IPS-18a (cell line): ENCODE measurements around the gene KCTD11.
A peak's percentile ranks its signal among the peaks of the same experiment; 100 is the strongest.

Experiments used
- H3K27ac ChIP-seq: one replicate; pipeline ENCODE4 v1.5.1; 2013; ENCODE audit warnings: low read length
- H3K27me3 ChIP-seq: one replicate; pipeline ENCODE4 v1.6.1; 2013; ENCODE audit warnings: mild to moderate bottlenecking, low read length; ENCODE audit not compliant: control insufficient read depth, insufficient read depth
- H3K36me3 ChIP-seq: one replicate; pipeline ENCODE4 v1.6.1; 2013; ENCODE audit warnings: low read depth, low read length; ENCODE audit not compliant: control insufficient read depth
- H3K4me1 ChIP-seq: one replicate; pipeline ENCODE4 v1.6.1; 2013; ENCODE audit warnings: low read depth, low read length; ENCODE audit not compliant: control insufficient read depth
- H3K4me3 ChIP-seq: one replicate; pipeline ENCODE4 v1.5.1; 2013; ENCODE audit warnings: low read length
- H3K9ac ChIP-seq: one replicate; pipeline ENCODE4 v1.6.1; 2013; ENCODE audit warnings: mild to moderate bottlenecking, low read length, moderate library complexity
- H3K9me3 ChIP-seq: one replicate; pipeline ENCODE4 v1.6.1; 2013; ENCODE audit warnings: low read depth, low read length; ENCODE audit not compliant: control insufficient read depth

The KCTD11 gene

DNA sequence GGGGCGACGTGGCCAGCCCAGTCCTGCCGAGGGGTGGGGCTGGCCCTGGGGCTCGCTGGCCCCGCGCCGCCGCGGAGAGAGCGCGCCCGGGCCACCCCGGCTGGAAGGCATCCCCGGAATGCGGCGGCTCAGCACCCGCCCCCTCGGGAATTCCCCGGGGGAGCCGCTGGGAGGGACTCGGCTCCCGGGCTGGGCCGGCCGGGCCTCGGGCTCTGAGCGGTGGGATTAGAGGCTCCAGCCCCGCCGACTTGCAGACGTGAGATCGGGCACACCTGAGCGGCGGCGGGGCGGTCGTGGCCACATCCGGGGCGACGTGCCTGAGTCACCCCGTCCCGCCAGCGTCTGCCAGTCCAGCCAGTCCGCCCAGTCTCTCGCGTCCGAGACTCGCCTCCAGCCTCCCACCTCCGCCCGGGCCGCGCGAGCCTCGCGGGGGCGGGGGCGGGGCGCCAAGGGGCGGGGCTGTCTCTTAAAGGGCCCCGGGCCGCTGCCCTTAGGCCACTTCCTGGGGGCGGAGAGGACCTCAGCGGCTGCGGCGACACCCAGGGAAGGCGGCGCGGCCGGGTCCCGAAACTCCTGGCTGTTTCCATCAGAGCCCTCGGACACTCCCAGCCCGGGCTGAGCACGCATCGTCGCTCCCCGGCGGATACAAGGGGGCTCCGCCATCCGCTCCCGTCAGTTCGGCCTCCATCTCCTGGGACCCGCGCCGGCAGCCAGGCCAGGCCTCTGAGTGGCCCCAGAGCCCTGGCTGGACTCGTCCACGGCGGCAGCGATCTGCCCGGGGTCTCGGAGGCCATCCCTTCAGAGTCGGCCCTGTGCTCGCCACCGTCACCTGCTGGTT, at the start of gene KCTD11:
Gene KCTD11 (plus strand): TSS at position 498 of the 838 bp plus-strand sequence.
- peak within 1 kb of the TSS; percentile 74 for H3K4me3 ChIP-seq
- H3K27me3 ChIP-seq, result peaks cover 5% of the 10 kb centered on the region
- H3K9ac ChIP-seq, result peak within 1 kb of the TSS; percentile 66
- H3K36me3 ChIP-seq, result no peaks in the 10 kb centered on the region
- peaks cover 16% of the 10 kb centered on the region for H3K4me1 ChIP-seq
- H3K9me3 ChIP-seq, result no peaks in the 10 kb centered on the region
- H3K27ac ChIP-seq, result no peak within 1 kb of the TSS

DNA sequence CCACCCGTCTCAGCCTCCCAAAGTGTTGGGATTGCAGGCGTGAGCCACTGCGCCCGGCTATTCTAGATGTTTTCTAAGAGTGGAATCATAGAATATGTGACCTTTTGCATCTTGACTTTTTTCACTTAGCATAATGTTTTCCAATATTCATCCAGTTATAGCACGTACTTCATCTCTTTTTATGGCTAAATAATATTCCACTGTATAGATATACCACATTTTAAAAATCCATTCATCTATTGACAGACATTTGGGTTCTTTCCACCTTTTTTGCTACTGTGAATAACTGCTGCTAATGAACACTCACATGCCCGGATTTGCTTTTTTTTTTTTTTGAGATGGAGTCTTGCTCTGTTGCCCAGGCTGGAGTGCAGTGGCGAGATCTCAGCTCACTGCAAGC, 47.8 kb upstream of the KCTD11 start:
- Histone ChIP-seq H3K36me3 (peaks cover under 1% of the 10 kb centered on the region), H3K9ac (no peak overlapping the region), H3K9me3 (no peaks in the 10 kb centered on the region), H3K27ac (no peak overlapping the region), H3K27me3 (no peaks in the 10 kb centered on the region), H3K4me1 (no peaks in the 10 kb centered on the region), H3K4me3 (no peak overlapping the region)

DNA sequence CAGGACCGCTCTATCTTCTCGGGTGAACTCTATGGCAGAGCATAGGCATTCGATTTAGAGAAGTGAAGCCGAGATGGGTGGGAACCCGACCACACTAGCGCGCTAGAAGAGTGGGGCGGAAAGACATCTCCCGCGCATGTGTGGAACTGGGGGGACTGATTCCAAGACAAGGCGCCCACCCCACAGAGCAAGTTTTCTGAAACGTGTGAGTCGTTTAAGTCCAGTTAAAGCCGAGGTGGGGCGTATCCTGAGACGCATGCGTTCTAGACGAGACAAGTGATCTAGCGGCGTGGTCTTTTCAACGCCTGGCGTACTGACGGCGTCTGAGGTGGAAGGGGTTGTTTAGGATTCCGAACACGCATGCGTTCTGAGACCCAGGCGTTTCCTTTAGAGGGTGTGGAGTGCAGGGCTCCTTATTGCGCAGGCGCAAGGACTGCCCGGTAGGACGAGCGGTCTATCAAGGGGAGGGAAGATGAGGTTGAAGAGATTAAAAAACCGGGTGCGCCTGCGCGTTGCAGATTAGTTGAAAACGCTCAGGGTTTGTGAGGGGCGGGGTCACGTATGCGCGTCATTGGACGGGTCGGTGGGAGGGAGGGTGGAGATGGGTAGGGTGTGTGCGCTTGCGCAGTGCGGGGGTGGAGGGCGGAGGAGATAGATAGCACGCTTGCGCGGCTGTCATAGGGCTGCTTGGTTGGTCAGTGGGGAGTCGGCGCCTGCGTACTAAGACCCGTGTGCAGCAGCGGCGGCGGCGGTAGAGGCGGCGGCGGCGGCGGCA, 44.9 kb upstream of the KCTD11 start, which contains the start of gene EIF5A:
Gene EIF5A (plus strand): TSS at position 718 of the 775 bp plus-strand sequence. CDS start 2,008 bp downstream, outside the sequence.
- Histone ChIP-seq H3K27ac (peak within 1 kb of the TSS; percentile 91), H3K4me3 (peak within 1 kb of the TSS; percentile 94), H3K27me3 (no peaks in the 10 kb centered on the region), H3K36me3 (peaks cover 27% of the 10 kb centered on the region), H3K9ac (peak within 1 kb of the TSS; percentile 100), H3K4me1 (no peaks in the 10 kb centered on the region), H3K9me3 (no peaks in the 10 kb centered on the region)

DNA sequence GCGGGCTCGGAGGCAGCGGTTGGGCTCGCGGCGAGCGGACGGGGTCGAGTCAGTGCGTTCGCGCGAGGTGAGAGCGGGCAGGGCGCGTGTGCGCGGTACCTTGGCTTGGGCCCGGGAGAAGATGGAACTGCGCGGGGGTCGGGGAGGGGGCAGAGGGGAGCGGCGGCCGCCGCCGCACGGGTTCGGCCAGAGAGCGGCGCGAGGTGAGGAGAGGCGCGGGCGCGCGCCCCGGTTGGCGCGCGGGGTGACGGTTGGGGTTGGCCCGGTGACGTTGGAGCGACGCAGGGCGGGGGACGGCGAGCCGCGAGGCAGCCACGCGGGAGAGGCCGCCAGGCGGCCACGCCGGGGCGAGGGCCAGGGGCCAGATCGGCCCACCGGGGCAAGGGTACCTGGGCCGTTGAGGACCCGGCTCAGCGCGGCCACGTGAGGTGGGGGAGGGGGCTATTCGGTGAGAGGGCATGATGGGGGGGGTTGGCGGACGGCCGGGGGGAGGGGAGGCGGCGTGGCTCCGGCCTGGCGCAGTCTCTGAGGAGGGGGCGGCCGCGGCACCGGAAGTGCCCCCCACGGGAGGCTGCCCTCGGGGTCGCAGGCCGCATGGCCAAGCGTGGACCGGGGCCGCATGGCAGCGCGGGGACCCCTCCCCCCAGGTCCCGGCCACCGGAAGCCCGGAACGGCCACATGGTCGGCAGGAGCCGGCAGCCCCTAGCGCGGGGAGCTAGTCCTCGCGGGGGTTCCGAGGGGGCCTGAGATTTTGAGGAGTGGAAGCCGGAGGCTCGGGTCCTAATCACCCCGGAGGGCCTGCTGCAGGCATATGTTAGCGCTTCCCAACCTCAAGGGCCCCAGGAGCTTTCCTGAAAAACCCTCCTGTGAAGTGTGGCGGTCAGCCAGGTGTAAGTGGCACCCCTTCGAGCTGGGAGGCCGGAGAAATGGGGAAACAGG, 44.0 kb upstream of the KCTD11 start:
- H3K4me3 ChIP-seq, result peak overlapping the region; percentile 94
- H3K27ac ChIP-seq, result peak overlapping the region; percentile 91
- no peaks in the 10 kb centered on the region for H3K4me1 ChIP-seq

DNA sequence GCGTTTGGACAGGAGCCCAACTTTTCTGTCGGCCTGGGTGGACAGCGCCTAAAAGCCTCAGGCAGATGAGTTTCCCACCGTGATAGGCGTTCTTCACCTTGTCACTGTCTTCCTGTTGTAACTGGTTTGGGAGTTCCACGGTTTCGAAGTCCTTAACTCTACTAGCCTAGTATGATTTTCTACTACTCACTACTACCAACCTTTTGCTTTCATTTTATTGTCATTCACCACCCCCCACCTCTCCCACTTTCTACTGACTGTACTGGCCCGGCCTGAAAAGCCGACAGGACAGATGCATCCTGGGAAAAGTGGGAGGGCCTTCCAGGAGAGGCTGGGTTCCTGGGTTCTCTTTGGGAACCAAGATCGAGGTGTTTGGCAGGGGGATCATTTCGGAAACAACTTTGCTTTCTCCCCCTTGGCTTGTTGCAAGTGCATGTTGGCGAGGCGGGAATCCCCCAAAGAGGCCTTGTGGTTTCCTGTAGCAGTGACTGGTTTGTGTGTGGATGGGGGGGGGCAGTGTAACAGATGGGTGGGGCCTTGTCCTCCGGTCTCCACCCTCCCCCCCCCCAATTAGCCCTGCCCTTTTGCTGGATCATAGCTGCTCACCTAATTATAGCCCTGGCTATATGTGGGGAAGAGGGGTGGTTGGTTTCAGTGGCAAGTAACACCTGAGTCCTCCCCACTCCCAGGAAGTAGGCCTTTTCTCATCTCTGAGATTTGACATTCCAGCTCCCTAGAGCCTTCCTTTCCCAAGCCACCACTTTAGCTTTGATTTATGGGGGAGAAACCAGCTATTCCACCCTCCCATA, 43.1 kb upstream of the KCTD11 start:
- Histone ChIP-seq H3K36me3 (peaks cover 44% of the 10 kb centered on the region), H3K27me3 (no peaks in the 10 kb centered on the region), H3K4me1 (peaks cover 2% of the 10 kb centered on the region), H3K9ac (peak overlapping the region; percentile 100), H3K27ac (peak overlapping the region; percentile 91), H3K9me3 (no peaks in the 10 kb centered on the region), H3K4me3 (peak overlapping the region; percentile 94)

More for the DNA sequence above, 44.0 kb upstream of the KCTD11 start:
- Histone ChIP-seq H3K9me3 (no peaks in the 10 kb centered on the region), H3K9ac (peak overlapping the region; percentile 100), H3K36me3 (peaks cover 36% of the 10 kb centered on the region), H3K27me3 (no peaks in the 10 kb centered on the region)

DNA sequence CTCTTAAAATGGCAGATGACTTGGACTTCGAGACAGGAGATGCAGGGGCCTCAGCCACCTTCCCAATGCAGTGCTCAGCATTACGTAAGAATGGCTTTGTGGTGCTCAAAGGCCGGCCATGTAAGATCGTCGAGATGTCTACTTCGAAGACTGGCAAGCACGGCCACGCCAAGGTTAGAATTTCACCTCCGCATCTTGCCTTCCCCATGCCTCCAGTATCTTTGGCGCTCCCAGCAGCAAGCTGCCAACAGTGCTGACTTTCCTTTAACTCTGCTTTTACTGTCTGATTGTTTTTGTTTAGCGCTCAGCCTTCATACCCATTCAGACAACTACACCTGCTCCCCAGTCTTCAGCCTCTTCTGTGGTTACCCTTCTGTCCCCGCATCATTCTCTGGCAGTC, 42.3 kb upstream of the KCTD11 start:
- Histone ChIP-seq H3K9ac (no peak overlapping the region), H3K9me3 (no peaks in the 10 kb centered on the region), H3K36me3 (peaks cover 47% of the 10 kb centered on the region), H3K4me3 (peak overlapping the region; percentile 94), H3K4me1 (peaks cover 8% of the 10 kb centered on the region), H3K27ac (no peak overlapping the region), H3K27me3 (no peaks in the 10 kb centered on the region)

DNA sequence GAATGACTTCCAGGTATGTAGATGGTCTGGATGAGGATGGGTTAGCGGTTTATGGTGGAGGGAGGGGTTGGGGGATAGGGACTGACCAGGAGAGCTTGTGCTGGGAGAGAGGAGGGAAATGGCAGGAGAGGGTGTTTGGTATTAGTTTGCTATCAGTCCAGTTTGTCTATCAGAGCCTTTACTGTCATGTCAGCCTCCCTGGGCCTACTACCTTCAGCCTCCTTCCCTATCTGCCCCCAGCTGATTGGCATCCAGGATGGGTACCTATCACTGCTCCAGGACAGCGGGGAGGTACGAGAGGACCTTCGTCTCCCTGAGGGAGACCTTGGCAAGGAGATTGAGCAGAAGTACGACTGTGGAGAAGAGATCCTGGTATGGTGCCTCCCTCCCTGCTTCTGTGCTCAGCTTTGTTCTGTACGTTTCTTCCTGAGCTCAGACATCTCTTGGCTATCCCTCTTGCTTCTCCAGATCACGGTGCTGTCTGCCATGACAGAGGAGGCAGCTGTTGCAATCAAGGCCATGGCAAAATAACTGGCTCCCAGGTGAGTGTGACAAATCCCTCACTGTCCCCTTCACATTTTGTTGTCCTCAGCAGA, 40.8 kb upstream of the KCTD11 start:
- H3K9me3 ChIP-seq, result no peaks in the 10 kb centered on the region
- H3K4me1 ChIP-seq, result peaks cover 11% of the 10 kb centered on the region
- no peak overlapping the region for H3K4me3 ChIP-seq
- H3K36me3 ChIP-seq, result peaks cover 51% of the 10 kb centered on the region
- H3K27me3 ChIP-seq, result no peaks in the 10 kb centered on the region
- H3K9ac ChIP-seq, result no peak overlapping the region
- no peak overlapping the region for H3K27ac ChIP-seq

DNA sequence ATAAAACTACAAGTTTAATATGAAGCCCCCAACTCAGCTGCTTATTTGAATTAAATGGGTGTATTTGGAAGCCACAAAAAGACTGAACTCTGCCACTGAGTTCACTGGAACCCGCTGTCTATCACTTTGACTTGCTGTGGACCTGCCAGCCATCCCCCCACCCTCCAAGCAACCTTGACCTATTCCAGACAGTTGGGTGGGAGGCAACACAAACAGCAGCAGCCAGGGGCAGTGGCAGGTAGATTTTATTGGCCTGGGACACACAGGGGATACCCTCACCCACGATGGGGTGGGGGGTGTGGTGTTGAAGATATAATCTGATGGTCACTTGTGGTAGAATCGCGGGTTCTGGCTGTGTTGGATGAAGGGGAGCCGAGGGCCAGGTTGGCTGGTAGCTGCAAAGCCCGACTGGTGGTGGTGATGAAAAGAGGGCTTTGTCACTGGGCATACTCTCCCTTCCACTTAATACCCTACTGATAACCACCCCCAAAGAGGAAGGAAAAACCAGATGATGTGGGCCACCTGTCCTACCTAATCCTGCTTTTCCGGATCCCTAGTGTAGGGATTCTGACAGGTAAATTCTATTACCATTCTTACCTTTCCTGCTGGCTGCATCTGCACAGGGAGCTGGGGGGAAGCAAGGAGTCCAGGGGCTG, 39.4 kb upstream of the KCTD11 start:
- Histone ChIP-seq H3K9ac (no peak overlapping the region), H3K27me3 (no peaks in the 10 kb centered on the region), H3K4me1 (peaks cover 11% of the 10 kb centered on the region), H3K36me3 (peaks cover 57% of the 10 kb centered on the region), H3K4me3 (no peak overlapping the region), H3K9me3 (no peaks in the 10 kb centered on the region), H3K27ac (no peak overlapping the region)

DNA sequence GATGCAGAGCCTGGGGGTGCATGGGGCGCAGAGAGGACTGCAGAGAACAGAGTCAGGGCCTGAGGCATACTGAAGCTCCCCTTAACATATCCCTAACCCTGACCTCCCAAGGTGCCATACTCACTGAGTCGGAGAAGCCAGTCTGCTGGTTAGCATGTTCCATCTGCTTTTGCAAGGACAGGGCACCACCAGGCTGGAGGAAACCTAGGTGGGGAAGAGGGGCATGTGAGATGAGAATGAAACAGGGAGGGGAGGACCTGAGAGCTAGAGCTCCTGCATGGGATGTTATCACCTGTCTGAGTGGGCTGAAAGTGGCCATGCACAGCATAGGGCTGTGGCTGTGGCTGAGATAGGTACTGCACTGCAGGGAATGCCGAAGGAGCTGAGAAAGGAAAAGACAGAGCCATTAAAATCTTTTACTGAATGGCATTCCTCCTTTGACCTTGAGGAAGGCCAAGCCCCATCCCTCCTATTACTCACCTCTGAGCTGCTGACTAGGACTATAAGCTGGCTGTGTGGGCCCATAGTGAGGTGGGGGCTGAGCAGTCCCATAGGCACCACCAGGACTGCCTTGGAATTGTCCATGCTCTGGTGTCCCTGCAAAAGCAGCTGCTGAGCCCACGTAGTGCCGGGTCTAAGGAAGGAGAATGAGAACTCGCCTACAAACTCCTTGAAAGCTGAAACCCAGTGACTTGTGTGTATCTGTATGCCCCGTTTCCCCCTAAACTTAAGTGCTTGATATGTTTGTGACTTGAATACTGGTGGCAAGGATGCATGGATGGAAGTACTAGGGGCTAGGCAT, 38.7 kb upstream of the KCTD11 start:
- H3K4me1 ChIP-seq, result peaks cover 11% of the 10 kb centered on the region
- no peak overlapping the region for H3K4me3 ChIP-seq
- H3K36me3 ChIP-seq, result peaks cover 65% of the 10 kb centered on the region
- no peaks in the 10 kb centered on the region for H3K27me3 ChIP-seq
- H3K9ac ChIP-seq, result no peak overlapping the region
- H3K27ac ChIP-seq, result no peak overlapping the region
- H3K9me3 ChIP-seq, result no peaks in the 10 kb centered on the region
